Loucy (cell line): ENCODE results near the gene BCL2.

Experiments
- H2AFZ ChIP-seq: fragments of 200-600 bp; sonication (generic); 2 replicates; pipeline ENCODE4 v1.6.0; 2016; ENCODE audit warnings: antibody characterized with exemption, mild to moderate bottlenecking, low read length, moderate library complexity
- H3F3A ChIP-seq: fragments of 200-600 bp; 2 replicates; pipeline ENCODE4 v1.6.0; 2016; ENCODE audit warnings: antibody characterized with exemption, low read depth, mild to moderate bottlenecking
- H3K27me3 ChIP-seq: fragments of 200-600 bp; sonication (generic); 2 replicates; pipeline ENCODE4 v1.6.1; 2014; ENCODE audit warnings: low read length, mild to moderate bottlenecking; ENCODE audit not compliant: insufficient read depth, poor library complexity, severe bottlenecking
- H3K36me3 ChIP-seq: fragments of 200-600 bp; sonication (generic); 2 replicates; pipeline ENCODE4 v1.6.1; 2016; ENCODE audit warnings: low read length; ENCODE audit not compliant: insufficient read depth
- H3K4me1 ChIP-seq: fragments of 200-600 bp; sonication (generic); 2 replicates; pipeline ENCODE4 v1.5.1; 2014; ENCODE audit warnings: low read length, mild to moderate bottlenecking; ENCODE audit not compliant: insufficient read depth, poor library complexity, severe bottlenecking
- H3K4me2 ChIP-seq: fragments of 200-600 bp; sonication (generic); 2 replicates; pipeline ENCODE4 v1.6.0; 2014; ENCODE audit warnings: antibody characterized with exemption, low read length, low read depth, mild to moderate bottlenecking; ENCODE audit not compliant: poor library complexity, severe bottlenecking
- H3K4me3 ChIP-seq: fragments of 200-600 bp; sonication (generic); 2 replicates; pipeline ENCODE4 v1.5.1; 2014; ENCODE audit warnings: low read length, mild to moderate bottlenecking, mixed read lengths; ENCODE audit not compliant: poor library complexity, severe bottlenecking
- H3K79me2 ChIP-seq: fragments of 200-600 bp; sonication (generic); 2 replicates; pipeline ENCODE4 v1.6.1; 2014; ENCODE audit warnings: low read length; ENCODE audit not compliant: insufficient read depth
- H3K9ac ChIP-seq: fragments of 200-600 bp; sonication (generic); 2 replicates; pipeline ENCODE4 v1.6.0; 2014; ENCODE audit warnings: mild to moderate bottlenecking, low read depth, low read length, moderate library complexity; ENCODE audit not compliant: poor library complexity, severe bottlenecking
- H3K9me2 ChIP-seq: fragments of 200-600 bp; sonication (generic); replicated peaks from 2 replicates; pipeline ENCODE4 v1.6.1; 2016; ENCODE audit warnings: low read depth, low read length, mixed read lengths
- H3K9me3 ChIP-seq: fragments of 200-600 bp; sonication (generic); 2 replicates; pipeline ENCODE4 v1.6.1; 2014; ENCODE audit warnings: mild to moderate bottlenecking, antibody characterized with exemption, low read length, low read depth; ENCODE audit not compliant: insufficient read depth
- H4K20me1 ChIP-seq: fragments of 200-600 bp; sonication (generic); 2 replicates; pipeline ENCODE4 v1.6.0; 2014; ENCODE audit warnings: antibody characterized with exemption, low read length, mild to moderate bottlenecking; ENCODE audit not compliant: insufficient read depth, poor library complexity, severe bottlenecking
- EZH2phosphoT487 ChIP-seq: fragments of 200-600 bp; IDR thresholded peaks from 2 replicates; pipeline ENCODE4 v1.6.1; 2018; ENCODE audit warnings: antibody characterized with exemption, mild to moderate bottlenecking, moderate library complexity, borderline replicate concordance
- TF ChIP-seq, protein P1 (sequence below): fragments of 200-600 bp; sonication (generic); conservative IDR thresholded peaks from 2 replicates; pipeline ENCODE4 v1.5.1; 2014; ENCODE audit warnings: mild to moderate bottlenecking, antibody characterized with exemption, low read length

Gene BCL2

DNA sequence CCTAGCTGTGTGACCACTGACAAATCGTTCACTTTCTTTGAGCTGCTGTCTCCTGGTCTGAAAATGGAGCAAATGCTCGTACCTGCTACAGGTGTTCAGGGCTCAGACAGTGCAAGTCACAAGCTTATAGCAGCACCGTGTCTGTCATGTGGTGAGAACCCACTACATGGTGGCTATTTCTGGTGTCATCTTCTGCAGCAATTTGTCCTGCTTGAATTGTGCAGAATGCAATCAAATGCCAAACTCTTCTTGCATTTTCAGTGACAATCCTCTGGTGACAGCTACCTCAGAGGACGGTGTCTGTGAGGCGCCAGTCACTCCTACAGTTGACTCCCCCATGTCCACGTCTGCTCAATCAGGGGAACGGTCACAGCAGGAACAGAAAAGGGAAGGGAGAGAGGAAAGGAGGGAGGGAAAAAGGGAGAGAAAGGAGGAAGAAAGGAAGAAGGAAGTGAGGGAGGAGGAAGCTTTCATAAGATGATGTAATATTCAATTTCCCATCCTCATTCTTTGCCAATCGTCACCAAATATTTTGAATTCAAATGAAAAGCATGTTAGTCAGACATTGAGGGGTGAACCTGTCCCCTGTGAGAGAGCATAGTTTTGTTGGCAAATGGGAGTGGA lies 122.2 kb downstream of the BCL2 start:
- H3K4me2 ChIP-seq, result no peak overlapping the region
- no peaks in the 10 kb centered on the region for H3K9me3 ChIP-seq
- H3F3A ChIP-seq, result 0 out of 2 replicates have a peak, but pooled peaks cover 5% of the 10 kb centered on the region
- peaks cover 4% of the 10 kb centered on the region for H4K20me1 ChIP-seq
- no peak overlapping the region for H3K4me3 ChIP-seq
- H3K9me2 ChIP-seq, result no peaks in the 10 kb centered on the region
- H3K4me1 ChIP-seq, result peaks cover 12% of the 10 kb centered on the region
- no peak overlapping the region; the same call in 1 of the 2 replicates for H2AFZ ChIP-seq
- no peaks in the 10 kb centered on the region for H3K27me3 ChIP-seq
- H3K9ac ChIP-seq, result no peak overlapping the region
- H3K79me2 ChIP-seq, result peaks cover 54% of the 10 kb centered on the region
- TF ChIP-seq EZH2phosphoT487, result no peak
- TF ChIP-seq, protein P1, sequence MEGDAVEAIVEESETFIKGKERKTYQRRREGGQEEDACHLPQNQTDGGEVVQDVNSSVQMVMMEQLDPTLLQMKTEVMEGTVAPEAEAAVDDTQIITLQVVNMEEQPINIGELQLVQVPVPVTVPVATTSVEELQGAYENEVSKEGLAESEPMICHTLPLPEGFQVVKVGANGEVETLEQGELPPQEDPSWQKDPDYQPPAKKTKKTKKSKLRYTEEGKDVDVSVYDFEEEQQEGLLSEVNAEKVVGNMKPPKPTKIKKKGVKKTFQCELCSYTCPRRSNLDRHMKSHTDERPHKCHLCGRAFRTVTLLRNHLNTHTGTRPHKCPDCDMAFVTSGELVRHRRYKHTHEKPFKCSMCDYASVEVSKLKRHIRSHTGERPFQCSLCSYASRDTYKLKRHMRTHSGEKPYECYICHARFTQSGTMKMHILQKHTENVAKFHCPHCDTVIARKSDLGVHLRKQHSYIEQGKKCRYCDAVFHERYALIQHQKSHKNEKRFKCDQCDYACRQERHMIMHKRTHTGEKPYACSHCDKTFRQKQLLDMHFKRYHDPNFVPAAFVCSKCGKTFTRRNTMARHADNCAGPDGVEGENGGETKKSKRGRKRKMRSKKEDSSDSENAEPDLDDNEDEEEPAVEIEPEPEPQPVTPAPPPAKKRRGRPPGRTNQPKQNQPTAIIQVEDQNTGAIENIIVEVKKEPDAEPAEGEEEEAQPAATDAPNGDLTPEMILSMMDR, result no peak
- H3K36me3 ChIP-seq, result no peaks in the 10 kb centered on the region

- H3K9me3 ChIP-seq, result no peaks in the 10 kb centered on the region
- H3K27me3 ChIP-seq, result no peaks in the 10 kb centered on the region
- H3F3A ChIP-seq, result 0 out of 2 replicates have a peak, but pooled peaks cover 5% of the 10 kb centered on the region
- H4K20me1 ChIP-seq, result peaks cover 4% of the 10 kb centered on the region
- TF ChIP-seq, protein P1, result no peak
- no peak for TF ChIP-seq EZH2phosphoT487
- H3K79me2 ChIP-seq, result peaks cover 50% of the 10 kb centered on the region
- H2AFZ ChIP-seq, result no peak overlapping the region
- no peaks in the 10 kb centered on the region for H3K9me2 ChIP-seq
- no peaks in the 10 kb centered on the region for H3K36me3 ChIP-seq
- no peak overlapping the region for H3K4me3 ChIP-seq
- no peak overlapping the region for H3K4me2 ChIP-seq
- peaks cover 12% of the 10 kb centered on the region for H3K4me1 ChIP-seq
- no peak overlapping the region for H3K9ac ChIP-seq
Measured at GRCh38 chr18:63195326-63196159, 124.0 kb downstream of the BCL2 start.

- Histone ChIP-seq H3K9me3 (no peaks in the 10 kb centered on the region), H3K4me2 (no peak overlapping the region), H4K20me1 (peaks cover 4% of the 10 kb centered on the region), H3K36me3 (no peaks in the 10 kb centered on the region), H3K9me2 (no peaks in the 10 kb centered on the region), H3K79me2 (peaks cover 38% of the 10 kb centered on the region), H3K27me3 (no peaks in the 10 kb centered on the region), H3K4me1 (no peaks in the 10 kb centered on the region), H2AFZ (no peak overlapping the region), H3K4me3 (no peak overlapping the region), H3K9ac (no peak overlapping the region), H3F3A (0 out of 2 replicates have a peak, but pooled peaks cover 4% of the 10 kb centered on the region)
- TF ChIP-seq EZH2phosphoT487, result no peak
- TF ChIP-seq, protein P1, result no peak
Measured at GRCh38 chr18:63192885-63193349, 126.7 kb downstream of the BCL2 start.
